Fibroblast of the aortic adventitia (primary cell): ENCODE measurements around the gene ABHD5. TPM values are rescaled to one million over a fixed set of nuclear protein-coding genes. Genes with fewer than 3 reads are reported as not detected.

Experiments
- DNase-seq: peaks from one replicate; pipeline ENCODE4 v3.0.0-alpha.2; 2010; ENCODE audit warnings: low read depth
- H3K4me3 ChIP-seq: 2 replicates; pipeline ENCODE4 v1.5.1; 2011; ENCODE audit warnings: low read depth, mild to moderate bottlenecking, control low read depth, low read length, moderate library complexity
- total RNA-seq: library from RNA; depleted of rRNA; stranded (reverse); fragments of >200 nt; gene quantifications from 2 replicates; pipeline ENCODE4 v1.2.3, GENCODE V29; 2012; ENCODE audit warnings: low replicate concordance
- TF ChIP-seq, protein P1 (sequence below): IDR thresholded peaks from 2 replicates; pipeline ENCODE4 v1.5.1; 2011; ENCODE audit warnings: mild to moderate bottlenecking, low read length, control low read depth, inconsistent platforms; ENCODE audit not compliant: insufficient read depth

The ABHD5 gene
- total RNA-seq, 1 donor, result 27.4 TPM

DNA sequence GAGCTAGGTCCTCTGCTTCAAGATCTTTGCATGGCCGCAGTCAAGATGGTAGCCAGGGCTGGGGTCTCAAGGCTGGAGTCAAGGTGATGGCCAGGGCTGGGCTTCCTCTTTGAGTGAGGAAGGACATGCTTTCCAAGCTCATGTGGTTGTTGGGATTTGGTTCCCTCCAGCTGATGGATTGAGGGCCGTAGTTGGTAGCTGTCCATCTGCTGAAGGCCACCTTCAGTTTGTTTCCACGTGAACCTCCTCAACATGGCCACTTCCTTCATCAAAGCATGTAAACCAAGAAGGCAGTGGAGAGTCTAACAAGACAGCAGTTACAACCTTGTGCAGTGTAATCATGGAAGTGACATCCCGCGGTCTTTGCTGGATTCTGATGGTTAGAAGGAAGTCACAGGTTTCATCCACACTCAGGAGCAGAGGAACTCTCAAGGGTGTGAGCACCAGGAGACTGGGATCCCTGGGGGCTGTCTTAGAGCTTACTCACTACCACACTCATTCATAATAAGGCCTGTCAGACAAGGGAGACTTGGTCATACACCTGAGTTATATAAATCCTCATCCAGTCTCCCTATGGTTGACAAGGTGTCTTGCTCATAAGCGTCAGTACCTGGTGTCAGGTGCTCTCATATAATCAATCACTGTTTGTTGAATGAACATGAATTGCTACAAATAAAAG lies 42.1 kb downstream of the ABHD5 start:
- H3K4me3 ChIP-seq, result no peak overlapping the region
- DNase-seq, result no peak
- TF ChIP-seq, protein P1, sequence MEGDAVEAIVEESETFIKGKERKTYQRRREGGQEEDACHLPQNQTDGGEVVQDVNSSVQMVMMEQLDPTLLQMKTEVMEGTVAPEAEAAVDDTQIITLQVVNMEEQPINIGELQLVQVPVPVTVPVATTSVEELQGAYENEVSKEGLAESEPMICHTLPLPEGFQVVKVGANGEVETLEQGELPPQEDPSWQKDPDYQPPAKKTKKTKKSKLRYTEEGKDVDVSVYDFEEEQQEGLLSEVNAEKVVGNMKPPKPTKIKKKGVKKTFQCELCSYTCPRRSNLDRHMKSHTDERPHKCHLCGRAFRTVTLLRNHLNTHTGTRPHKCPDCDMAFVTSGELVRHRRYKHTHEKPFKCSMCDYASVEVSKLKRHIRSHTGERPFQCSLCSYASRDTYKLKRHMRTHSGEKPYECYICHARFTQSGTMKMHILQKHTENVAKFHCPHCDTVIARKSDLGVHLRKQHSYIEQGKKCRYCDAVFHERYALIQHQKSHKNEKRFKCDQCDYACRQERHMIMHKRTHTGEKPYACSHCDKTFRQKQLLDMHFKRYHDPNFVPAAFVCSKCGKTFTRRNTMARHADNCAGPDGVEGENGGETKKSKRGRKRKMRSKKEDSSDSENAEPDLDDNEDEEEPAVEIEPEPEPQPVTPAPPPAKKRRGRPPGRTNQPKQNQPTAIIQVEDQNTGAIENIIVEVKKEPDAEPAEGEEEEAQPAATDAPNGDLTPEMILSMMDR, result no peak

DNA sequence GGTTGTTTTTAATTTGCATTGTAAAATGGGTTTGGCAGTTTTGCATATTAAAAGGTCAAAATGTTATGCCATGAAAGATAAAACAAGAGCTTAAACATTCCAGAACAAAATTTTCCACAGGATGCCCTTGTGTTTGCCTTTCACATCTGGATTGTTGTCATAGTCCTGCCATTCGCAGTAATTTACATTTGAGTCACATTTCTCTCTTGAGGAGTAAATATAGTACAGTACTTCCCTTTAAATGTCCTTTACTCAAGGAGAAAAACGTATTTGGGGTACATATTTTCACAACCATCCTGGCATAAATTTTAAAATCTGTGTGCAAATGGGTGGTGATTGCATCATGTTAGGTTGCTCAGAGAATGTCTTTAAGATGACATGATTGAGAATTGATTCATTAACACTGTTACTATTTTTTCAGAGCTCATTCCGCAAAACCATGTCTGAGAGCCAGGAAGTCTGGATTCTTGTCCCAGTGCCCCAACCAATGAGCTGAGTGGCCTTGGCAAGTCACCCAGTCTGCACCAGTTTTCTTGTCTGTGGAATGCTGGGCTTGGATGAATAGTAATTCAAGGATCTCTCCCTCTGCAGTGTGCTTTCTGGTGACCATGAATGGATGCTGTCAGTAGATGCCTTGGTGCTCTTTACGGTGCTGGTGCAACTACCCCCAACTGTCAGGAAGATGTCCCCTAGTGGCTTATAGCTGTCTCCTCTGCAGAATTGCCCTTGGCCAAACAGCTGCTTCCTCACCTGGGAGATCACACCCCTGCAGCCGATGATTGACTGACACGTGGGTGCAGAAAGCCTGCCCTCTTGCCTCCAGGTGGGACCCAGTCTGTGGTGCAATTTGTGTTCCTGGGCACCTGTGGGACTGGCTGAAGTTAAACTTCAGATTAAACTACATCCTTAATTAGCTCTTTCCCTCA lies 43.0 kb downstream of the ABHD5 start:
- H3K4me3 ChIP-seq, result no peak overlapping the region
- peak; percentile 89 for DNase-seq
- TF ChIP-seq, protein P1, result no peak

DNA sequence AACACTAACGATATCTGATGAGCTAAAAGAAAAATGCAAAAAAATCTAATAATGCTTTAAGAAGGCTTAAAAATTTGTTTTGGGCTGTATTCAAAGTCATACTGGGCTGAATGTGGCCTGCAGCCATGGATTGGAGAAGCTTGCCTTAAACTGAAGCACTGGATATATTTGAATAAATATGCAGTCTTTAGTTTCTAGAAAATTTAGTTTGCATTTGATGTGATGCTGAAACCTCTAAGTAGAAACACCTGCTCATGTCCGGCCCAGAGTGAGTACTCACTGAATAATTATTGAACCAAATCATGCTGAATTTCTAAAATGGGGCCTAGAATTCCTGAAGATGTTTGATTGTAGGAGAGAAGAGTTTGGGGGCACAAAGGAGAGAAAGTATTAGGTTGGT lies 43.9 kb downstream of the ABHD5 start:
- DNase-seq, result no peak

DNA sequence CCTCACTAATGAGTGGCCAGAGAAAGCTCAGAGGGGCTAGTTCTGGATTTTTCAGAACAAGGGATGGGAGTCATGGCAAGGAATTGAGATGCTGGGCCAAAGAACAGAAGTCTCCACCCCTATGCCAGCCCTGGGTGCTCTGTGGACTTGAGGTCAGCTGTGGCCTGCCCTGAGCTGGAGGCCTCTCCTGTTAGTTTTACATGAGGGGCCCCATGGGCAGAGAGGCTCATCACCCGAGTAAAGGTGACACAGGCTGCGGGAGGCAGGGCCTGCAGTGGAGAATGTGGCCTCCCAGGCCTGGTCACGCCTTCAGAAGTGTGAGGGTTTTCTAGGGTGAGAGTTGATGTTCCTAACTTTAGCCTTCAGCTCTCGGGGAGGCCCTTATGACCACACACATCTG lies 44.9 kb downstream of the ABHD5 start:
- no peak overlapping the region for H3K4me3 ChIP-seq
- DNase-seq, result no peak
- TF ChIP-seq, protein P1, result no peak

More for the DNA sequence above, 43.9 kb downstream of the ABHD5 start:
- TF ChIP-seq, protein P1, result no peak
- H3K4me3 ChIP-seq, result no peak overlapping the region

DNA sequence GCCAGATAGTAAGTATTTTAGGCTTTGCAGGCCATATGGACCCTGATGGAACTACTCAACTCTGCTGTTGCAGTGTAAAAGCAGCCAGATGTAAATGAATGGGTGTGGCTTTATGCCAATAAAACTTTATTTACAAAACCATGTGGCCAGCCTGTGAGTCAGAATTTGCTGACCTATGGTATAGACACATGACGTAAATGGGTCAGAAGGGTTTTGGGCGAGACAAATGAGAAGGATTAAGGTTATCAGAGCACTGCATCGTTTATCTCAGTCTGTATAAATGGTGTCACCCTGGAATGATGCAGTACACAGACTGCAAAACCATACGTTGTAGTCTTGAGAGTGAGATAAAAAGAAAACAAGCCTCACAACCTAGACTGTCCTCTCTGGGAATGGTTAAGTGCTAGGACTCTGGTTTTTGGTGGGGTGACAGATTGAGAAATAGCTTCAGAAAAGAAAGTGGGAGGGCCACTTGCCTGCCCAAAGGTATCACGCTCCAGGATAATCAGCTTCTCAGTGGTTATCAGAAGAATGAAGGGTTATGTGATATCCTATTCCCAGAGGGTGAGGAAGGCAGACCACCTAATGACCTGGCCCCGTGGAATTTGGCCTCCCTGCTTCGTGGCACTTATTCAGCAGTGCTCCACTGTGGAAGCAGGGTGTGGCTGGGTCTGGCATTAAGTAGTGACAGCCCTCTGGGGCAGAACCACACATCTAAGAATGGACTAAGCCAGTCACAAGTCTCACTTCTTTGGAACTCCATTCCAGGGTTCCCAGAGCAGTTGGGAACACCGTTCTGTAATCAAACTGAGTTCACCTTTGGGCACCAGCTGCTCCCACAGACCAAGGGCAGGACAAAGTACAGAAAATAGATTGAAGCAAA lies 46.1 kb downstream of the ABHD5 start:
- TF ChIP-seq, protein P1, result no peak
- H3K4me3 ChIP-seq, result no peak overlapping the region
- DNase-seq, result peak; percentile 66

DNA sequence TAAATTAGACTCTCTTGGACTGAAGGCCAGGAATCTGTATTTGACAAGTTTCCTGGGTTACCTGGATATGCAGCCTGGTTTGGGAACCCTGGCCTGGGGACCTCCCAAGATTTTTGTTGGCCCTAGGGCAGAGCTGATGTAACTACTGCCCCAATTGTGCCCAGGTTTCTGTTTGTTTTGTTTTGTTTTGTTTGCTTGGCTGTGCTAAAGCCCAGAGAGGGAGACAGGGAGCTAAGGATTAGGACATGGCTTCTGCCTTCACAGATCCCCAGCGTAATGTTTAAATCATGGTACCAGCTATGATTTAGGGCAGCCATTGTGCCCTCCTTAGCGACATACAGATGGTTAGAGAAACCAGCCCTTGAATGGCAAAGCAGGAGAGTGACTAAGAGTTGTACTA lies 47.6 kb downstream of the ABHD5 start:
- H3K4me3 ChIP-seq, result no peak overlapping the region
- TF ChIP-seq, protein P1, result no peak
- DNase-seq, result no peak
